HEK293 (cell line): Measurements from ENCODE around the gene GPR162.

Source experiments
- CTCF ChIA-PET: fragments of 350-600 bp; formaldehyde crosslinking; extraction: SDS; loops from one replicate; lab custom pipeline; 2021; ENCODE audit warnings: antibody characterized with exemption; lab: Yijun Ruan, JAX
- POLR2A ChIA-PET: fragments of 300-600 bp; formaldehyde crosslinking; extraction: SDS; loops from one replicate; lab custom pipeline; 2020; ENCODE audit warnings: antibody characterized with exemption, inconsistent platforms; lab: Yijun Ruan, JAX
- H3K27ac ChIP-seq: fragments of 200-500 bp; sonication (Bioruptor generic); 2 replicates; pipeline ENCODE4 v1.5.1; 2014; ENCODE audit warnings: low read depth, low read length, control low read depth, inconsistent platforms; ENCODE audit errors: extremely low read depth
- H3K36me3 ChIP-seq, 2 experiments: fragments of 200-500 bp in 1 of 2; sonication (Bioruptor generic) in 1 of 2; 1 replicate in 1 of 2; 2 replicates in 1 of 2; pipeline ENCODE4 v1.5.1; 2014 to 2017; ENCODE audit warnings: inconsistent platforms in 2 of 2, low read length in 2 of 2; ENCODE audit not compliant: control insufficient read depth in 2 of 2, insufficient read depth in 1 of 2
- H3K4me1 ChIP-seq: fragments of 200-500 bp; sonication (Bioruptor generic); 2 replicates; pipeline ENCODE4 v1.5.1; 2014; ENCODE audit warnings: mild to moderate bottlenecking, low read length, inconsistent platforms; ENCODE audit not compliant: control insufficient read depth, insufficient read depth
- H3K4me3 ChIP-seq: 2 replicates; pipeline ENCODE4 v1.5.1; 2011; ENCODE audit warnings: low read depth, mild to moderate bottlenecking, control low read depth, low read length, moderate library complexity
- H3K9me3 ChIP-seq: fragments of 200-500 bp; sonication (Bioruptor generic); 2 replicates; pipeline ENCODE4 v1.5.1; 2014; ENCODE audit warnings: low read depth, low read length, inconsistent platforms; ENCODE audit not compliant: control insufficient read depth, insufficient read depth
- ATF2 ChIP-seq: fragments of 450-650 bp; formaldehyde crosslinking; IDR thresholded peaks from 2 replicates; pipeline ENCODE4 v1.5.1; 2016; ENCODE audit warnings: missing biosample characterization, missing genetic modification characterization, low read depth
- MZF1 ChIP-seq: fragments of 450-650 bp; formaldehyde crosslinking; IDR thresholded peaks from 2 replicates; pipeline ENCODE4 v1.5.1; 2017; ENCODE audit warnings: missing biosample characterization, missing genetic modification characterization, borderline replicate concordance
- OVOL3 ChIP-seq: fragments of 450-650 bp; formaldehyde crosslinking; IDR thresholded peaks from 2 replicates; pipeline ENCODE4 v1.5.1; 2016; ENCODE audit warnings: missing biosample characterization, missing genetic modification characterization
- PRDM4 ChIP-seq: fragments of 450-650 bp; formaldehyde crosslinking; IDR thresholded peaks from 2 replicates; pipeline ENCODE4 v1.5.1; 2017; ENCODE audit warnings: missing biosample characterization, missing genetic modification characterization
- SALL2 ChIP-seq: fragments of 450-650 bp; formaldehyde crosslinking; IDR thresholded peaks from 2 replicates; pipeline ENCODE4 v1.5.0; 2017; ENCODE audit warnings: missing biosample characterization, mild to moderate bottlenecking, missing genetic modification characterization, borderline replicate concordance
- TCF7L2 ChIP-seq: IDR thresholded peaks from 2 replicates; pipeline ENCODE4 v1.6.1; 2011; ENCODE audit warnings: low read depth, mild to moderate bottlenecking, inconsistent platforms, low read length, moderate library complexity, borderline replicate concordance
- ZBTB1 ChIP-seq: fragments of 450-650 bp; formaldehyde crosslinking; IDR thresholded peaks from 2 replicates; pipeline ENCODE4 v1.5.1; 2016; ENCODE audit warnings: missing biosample characterization, missing genetic modification characterization
- ZBTB49 ChIP-seq: fragments of 450-650 bp; formaldehyde crosslinking; IDR thresholded peaks from 2 replicates; pipeline ENCODE4 v1.5.1; 2016; ENCODE audit warnings: missing biosample characterization, missing genetic modification characterization, low read depth
- ZFHX2 ChIP-seq: fragments of 450-650 bp; formaldehyde crosslinking; conservative IDR thresholded peaks from 2 replicates; pipeline ENCODE4 v1.5.1; 2016; ENCODE audit warnings: missing biosample characterization, missing genetic modification characterization
- ZNF248 ChIP-seq: fragments of 450-650 bp; formaldehyde crosslinking; IDR thresholded peaks from 2 replicates; pipeline ENCODE4 v1.5.1; 2017; ENCODE audit warnings: missing biosample characterization, missing genetic modification characterization
- ZNF302 ChIP-seq: fragments of 450-650 bp; formaldehyde crosslinking; IDR thresholded peaks from 2 replicates; pipeline ENCODE4 v1.5.1; 2016; ENCODE audit warnings: missing biosample characterization, missing genetic modification characterization, low read depth
- ZNF341 ChIP-seq: fragments of 450-650 bp; formaldehyde crosslinking; IDR thresholded peaks from 2 replicates; pipeline ENCODE4; 2016; ENCODE audit warnings: low read depth, missing biosample characterization, missing genetic modification characterization
- ZNF398 ChIP-seq: fragments of 450-650 bp; formaldehyde crosslinking; IDR thresholded peaks from 2 replicates; pipeline ENCODE4 v1.5.1; 2017; ENCODE audit warnings: missing biosample characterization, missing genetic modification characterization
- ZNF404 ChIP-seq: fragments of 450-650 bp; formaldehyde crosslinking; IDR thresholded peaks from 2 replicates; pipeline ENCODE4 v1.5.1; 2017; ENCODE audit warnings: missing biosample characterization, missing genetic modification characterization
- ZNF513 ChIP-seq: fragments of 450-650 bp; IDR thresholded peaks from 2 replicates; pipeline ENCODE4 v1.5.1; 2018; ENCODE audit warnings: missing biosample characterization, missing genetic modification characterization
- ZNF521 ChIP-seq: fragments of 450-650 bp; formaldehyde crosslinking; IDR thresholded peaks from 2 replicates; pipeline ENCODE4 v1.5.1; 2017; ENCODE audit warnings: missing biosample characterization, mild to moderate bottlenecking, missing genetic modification characterization
- ZNF560 ChIP-seq: fragments of 450-650 bp; formaldehyde crosslinking; IDR thresholded peaks from 2 replicates; pipeline ENCODE4 v1.5.1; 2017; ENCODE audit warnings: missing biosample characterization, missing genetic modification characterization, borderline replicate concordance
- ZNF571 ChIP-seq: fragments of 450-650 bp; formaldehyde crosslinking; IDR thresholded peaks from 2 replicates; pipeline ENCODE4 v1.5.0; 2017; ENCODE audit warnings: missing biosample characterization, missing genetic modification characterization
- ZNF610 ChIP-seq: fragments of 450-650 bp; formaldehyde crosslinking; IDR thresholded peaks from 2 replicates; pipeline ENCODE4 v1.5.1; 2016; ENCODE audit warnings: missing biosample characterization, missing genetic modification characterization, borderline replicate concordance
- ZNF654 ChIP-seq: fragments of 450-650 bp; formaldehyde crosslinking; IDR thresholded peaks from 2 replicates; pipeline ENCODE4 v1.5.1; 2016; ENCODE audit warnings: low read depth, missing biosample characterization, missing genetic modification characterization
- ZNF658 ChIP-seq: fragments of 450-650 bp; formaldehyde crosslinking; IDR thresholded peaks from 2 replicates; pipeline ENCODE4; 2016; ENCODE audit warnings: missing biosample characterization, missing genetic modification characterization
- ZNF792 ChIP-seq: fragments of 450-650 bp; formaldehyde crosslinking; IDR thresholded peaks from 2 replicates; pipeline ENCODE4 v1.5.1; 2016; ENCODE audit warnings: missing biosample characterization, missing genetic modification characterization

GPR162 gene

GRCh38 chr12:6784761-6785160 lies 36.9 kb upstream of the GPR162 start (continued):
- no peak for TF ChIP-seq PRDM4 (tag by site-specific recombination)
- TF ChIP-seq ZNF302 (tag by site-specific recombination): no peak
- no peak for TF ChIP-seq ATF2 (tag by site-specific recombination)
- TF ChIP-seq MZF1 (tag by site-specific recombination): no peak
- TF ChIP-seq ZFHX2 (tag by site-specific recombination): no peak
- no peak for TF ChIP-seq ZNF571 (tag by site-specific recombination)
- no peak for TF ChIP-seq ZNF792 (tag by site-specific recombination)
- no peak for TF ChIP-seq ZBTB49 (tag by site-specific recombination)
- TF ChIP-seq ZNF654 (tag by site-specific recombination): no peak
- TF ChIP-seq ZNF404: no peak
- TF ChIP-seq SALL2 (tag by site-specific recombination): no peak
- TF ChIP-seq ZNF658: no peak
- no peak for TF ChIP-seq ZBTB1 (tag by site-specific recombination)
- no peak for TF ChIP-seq ZNF610 (tag by site-specific recombination)
- no peak for TF ChIP-seq ZNF560

- H3K27ac ChIP-seq: no peak overlapping the region
- H3K36me3 ChIP-seq: no peaks in the 10 kb centered on the region
- no peaks in the 10 kb centered on the region for H3K4me1 ChIP-seq
- CTCF ChIA-PET: interaction anchor here (8.3 kb wide), 1 partner anchor 34 kb away, joined by 70 read pairs; the partner anchor contains the start of gene MLF2
- no peaks in the 10 kb centered on the region for H3K9me3 ChIP-seq
- POLR2A ChIA-PET: no interaction called here
- TF ChIP-seq OVOL3 (tag by site-specific recombination) (no peak), ZNF341 (tag by site-specific recombination) (peak; percentile 45)
- no peak overlapping the region for H3K4me3 ChIP-seq
Measured at GRCh38 chr12:6786416-6787094, 35.1 kb upstream of the GPR162 start.

GRCh38 chr12:6787309-6787708 lies 34.3 kb upstream of the GPR162 start:
- ChIA-PET CTCF (interaction anchor here (8.3 kb wide), 1 partner anchor 34 kb away, joined by 70 read pairs; the partner anchor contains the start of gene MLF2), POLR2A (no interaction called here)
- no peak overlapping the region for H3K4me3 ChIP-seq
- H3K9me3 ChIP-seq: no peaks in the 10 kb centered on the region
- H3K27ac ChIP-seq: no peak overlapping the region
- H3K4me1 ChIP-seq: no peaks in the 10 kb centered on the region
- no peaks in the 10 kb centered on the region for H3K36me3 ChIP-seq
- TF ChIP-seq ZNF248 (tag by site-specific recombination) (no peak), TCF7L2 (no peak), ZNF513 (no peak), ZNF398 (tag by site-specific recombination) (no peak), ZNF521 (tag by site-specific recombination) (no peak)
